ENCODE results near the gene ECT2L.

GRCh38 chr6:138848461-138848860 lies 52.6 kb downstream of the ECT2L start:
- TF ChIP-seq CTCF (conservative IDR thresholded peaks at IDR 0.05; ENCODE audit: low read depth, low read length) (no peak), POLR2A (IDR thresholded peaks at IDR 0.05; ENCODE audit: low read depth, low read length) (no peak), MAFK (IDR thresholded peaks at IDR 0.05; ENCODE audit: low read depth, low read length) (no peak), RAD21 (IDR thresholded peaks at IDR 0.05; ENCODE audit: low read length) (no peak), USF2 (IDR thresholded peaks at IDR 0.05; ENCODE audit: low read depth, low read length) (no peak)
